Measurements from ENCODE around the gene ADI1. TPM values are rescaled to one million over a fixed set of nuclear protein-coding genes. Genes with fewer than 3 reads are reported as not detected.
"Not testable (repeated sequence)": the region's sequence is repeated elsewhere in the genome, so short reads cannot be mapped to it uniquely, and the experiment has no call there.

Gene ADI1
- total RNA-seq, 2 donors from 2014 or later, result 24.1 to 26.4 TPM

DNA sequence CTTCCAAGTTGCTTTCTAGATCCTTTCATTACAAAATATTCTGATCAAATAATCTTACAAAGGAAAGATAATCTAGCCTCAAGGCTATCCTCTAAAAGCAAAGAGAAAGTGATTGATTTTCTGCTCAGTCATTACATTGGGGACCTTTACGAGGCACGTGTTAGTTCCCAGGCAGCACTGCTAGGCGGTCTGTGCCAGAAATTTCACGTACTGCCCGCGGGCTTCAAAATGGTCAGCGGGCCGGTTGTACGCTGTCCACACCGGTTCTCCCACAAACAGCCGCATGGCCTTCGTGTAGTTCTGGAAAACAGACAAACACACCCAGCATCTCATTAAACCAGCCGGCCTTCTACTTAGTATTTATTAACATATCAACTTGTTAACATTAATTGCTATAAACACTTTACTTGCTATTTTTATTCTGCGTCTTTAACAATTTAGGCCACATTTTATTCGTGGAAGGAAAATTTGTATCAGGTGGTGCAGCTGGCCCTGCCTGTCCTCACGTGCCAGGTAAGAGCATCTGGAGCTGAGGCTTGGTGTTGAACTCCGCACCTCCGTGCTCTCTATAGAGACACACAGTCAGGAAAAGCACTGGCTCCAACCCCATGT, 20.4 kb downstream of the ADI1 start:
- H3K27me3 Mint-ChIP-seq (ENCODE audit: low read depth), result no peaks in the 10 kb centered on the region
- no peak overlapping the region for H3K4me3 Mint-ChIP-seq
- no peak overlapping the region for H3K27ac Mint-ChIP-seq
- no peaks in the 10 kb centered on the region for H3K4me1 Mint-ChIP-seq (ENCODE audit: low read depth)
- DNase-seq (no peak), ATAC-seq (replicated peaks in 1 of 2) (no peak)
- peaks cover 5 to 7% of the 10 kb centered on the region in 2 donors for H3K36me3 Mint-ChIP-seq (ENCODE audit: insufficient read depth in 2 of 2)
- no peaks in the 10 kb centered on the region for H3K9me3 Mint-ChIP-seq

DNA sequence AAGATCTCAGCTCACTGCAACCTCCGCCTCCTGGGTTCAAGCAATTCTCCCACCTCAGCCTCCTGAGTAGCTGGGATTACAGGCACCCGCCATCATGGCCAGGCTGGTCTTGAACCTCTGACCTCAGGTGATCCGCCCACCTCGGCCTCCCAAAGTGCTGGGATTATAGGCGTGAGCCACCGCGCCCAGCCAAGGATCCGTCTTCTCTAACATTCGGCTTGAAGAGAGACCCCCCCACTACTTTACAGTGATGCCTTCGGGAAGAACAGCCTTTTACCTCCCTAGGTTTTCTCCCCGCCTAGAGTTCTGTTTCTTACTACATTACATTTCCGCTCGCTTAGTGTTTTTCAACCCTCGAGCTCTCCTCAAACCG, 22.6 kb downstream of the ADI1 start:
- not testable (repeated sequence) for H3K9me3 Mint-ChIP-seq; H3K36me3 Mint-ChIP-seq (ENCODE audit: insufficient read depth in 2 of 2); ATAC-seq (replicated peaks in 1 of 2); H3K4me3 Mint-ChIP-seq; H3K27ac Mint-ChIP-seq; H3K4me1 Mint-ChIP-seq (ENCODE audit: low read depth); H3K27me3 Mint-ChIP-seq (ENCODE audit: low read depth); DNase-seq

DNA sequence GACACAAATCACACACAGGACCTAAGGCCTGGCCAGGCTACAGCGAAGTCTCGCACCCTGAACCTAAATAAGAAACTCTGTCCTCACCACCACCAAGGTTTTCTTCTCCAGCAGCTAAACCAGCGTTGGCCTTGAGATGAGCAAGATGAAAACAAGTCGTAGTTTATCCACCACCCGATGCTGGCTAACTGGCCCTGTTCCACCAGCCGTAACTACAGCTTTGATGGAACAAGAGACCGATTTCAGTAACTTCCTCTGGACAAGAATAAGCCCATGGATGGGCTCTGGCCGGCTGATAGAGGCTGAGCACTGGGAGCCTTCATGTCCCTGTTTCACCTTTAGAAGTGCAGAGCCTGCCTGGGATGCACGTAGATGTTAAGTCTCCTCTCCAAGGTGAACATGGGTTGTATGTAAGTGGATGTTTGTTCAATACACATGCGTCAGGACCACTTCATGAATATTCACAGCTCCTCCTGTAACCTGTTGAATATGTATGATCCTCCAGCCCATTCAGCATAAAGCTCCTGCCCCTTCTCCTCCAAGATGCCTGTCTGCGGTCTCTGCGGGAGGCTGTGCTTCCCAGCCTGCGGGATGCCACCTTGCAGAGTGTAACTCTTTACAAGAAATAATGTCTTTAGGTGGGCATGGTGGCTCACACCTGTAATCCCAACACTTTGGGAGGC, 24.2 kb downstream of the ADI1 start:
- DNase-seq (no peak), ATAC-seq (replicated peaks in 1 of 2) (no peak)
- Mint-ChIP-seq H3K27me3 (ENCODE audit: low read depth) (no peaks in the 10 kb centered on the region), H3K9me3 (no peaks in the 10 kb centered on the region), H3K4me3 (no peak overlapping the region), H3K27ac (no peak overlapping the region), H3K36me3 (ENCODE audit: insufficient read depth in 2 of 2) (peaks cover 0 to 2% of the 10 kb centered on the region in 2 donors), H3K4me1 (ENCODE audit: low read depth) (no peaks in the 10 kb centered on the region)

DNA sequence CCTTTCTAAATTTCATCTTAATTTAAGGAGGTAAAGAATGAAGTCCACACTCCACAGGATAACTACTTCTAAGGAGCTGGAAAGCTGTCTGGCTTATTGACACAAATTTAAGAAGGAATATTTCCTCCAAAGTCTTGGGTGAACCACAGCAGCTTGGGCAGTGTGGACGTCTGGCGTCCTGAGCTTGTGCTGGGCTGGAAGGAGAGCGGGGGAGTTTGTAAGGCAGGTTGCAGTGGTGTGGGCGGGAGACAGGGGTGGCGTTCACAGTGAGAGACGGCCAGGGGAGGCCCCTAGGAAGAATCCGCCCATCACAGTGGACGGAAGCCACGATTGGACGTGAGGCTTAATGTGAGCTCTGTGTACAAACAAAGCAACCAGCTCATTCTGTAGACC, 25.7 kb downstream of the ADI1 start:
- DNase-seq (no peak), ATAC-seq (replicated peaks in 1 of 2) (no peak)
- no peaks in the 10 kb centered on the region for H3K27me3 Mint-ChIP-seq (ENCODE audit: low read depth)

DNA sequence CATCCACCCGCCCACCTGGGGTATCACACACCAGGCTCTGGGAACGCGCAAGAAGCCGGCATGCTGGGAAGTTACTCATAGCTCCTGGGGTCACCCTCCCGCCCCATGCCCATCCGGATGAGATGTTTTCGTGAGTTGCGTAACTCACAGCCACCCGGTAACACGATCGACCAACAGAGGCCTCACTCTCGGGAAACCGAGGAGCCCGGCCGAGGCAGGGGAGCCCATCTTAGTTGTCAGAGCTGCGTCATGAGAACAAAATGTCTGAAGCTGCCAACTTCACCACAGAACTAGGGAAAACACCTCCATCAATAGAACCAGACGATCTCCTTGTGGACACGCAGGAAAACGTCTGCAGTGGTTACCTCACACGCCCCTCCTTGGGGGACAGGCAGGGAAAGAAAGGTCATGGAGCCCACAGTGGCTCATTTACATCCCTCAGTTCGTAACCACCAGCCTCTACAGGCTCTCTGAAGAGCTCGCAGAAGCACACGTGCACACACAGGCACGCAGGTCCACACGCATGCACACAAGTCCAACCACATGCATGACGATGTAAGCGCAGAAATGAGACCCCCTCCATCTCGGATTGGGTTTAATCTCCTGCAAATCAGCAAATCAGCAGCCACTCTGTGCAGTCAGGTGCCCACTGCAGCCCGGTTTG, 26.2 kb downstream of the ADI1 start:
- Mint-ChIP-seq H3K27me3 (ENCODE audit: low read depth) (no peaks in the 10 kb centered on the region), H3K9me3 (no peaks in the 10 kb centered on the region), H3K27ac (no peak overlapping the region), H3K4me3 (no peak overlapping the region), H3K36me3 (ENCODE audit: insufficient read depth in 2 of 2) (no peaks in the 10 kb centered on the region), H3K4me1 (ENCODE audit: low read depth) (no peaks in the 10 kb centered on the region)
- ATAC-seq (replicated peaks in 1 of 2) (no peak), DNase-seq (no peak)

More for the DNA sequence above, 25.7 kb downstream of the ADI1 start:
- H3K4me1 Mint-ChIP-seq (ENCODE audit: low read depth), result no peaks in the 10 kb centered on the region
- no peak overlapping the region for H3K27ac Mint-ChIP-seq
- no peak overlapping the region for H3K4me3 Mint-ChIP-seq
- no peaks in the 10 kb centered on the region for H3K9me3 Mint-ChIP-seq
- H3K36me3 Mint-ChIP-seq (ENCODE audit: insufficient read depth in 2 of 2), result peaks cover 0 to 2% of the 10 kb centered on the region in 2 donors

DNA sequence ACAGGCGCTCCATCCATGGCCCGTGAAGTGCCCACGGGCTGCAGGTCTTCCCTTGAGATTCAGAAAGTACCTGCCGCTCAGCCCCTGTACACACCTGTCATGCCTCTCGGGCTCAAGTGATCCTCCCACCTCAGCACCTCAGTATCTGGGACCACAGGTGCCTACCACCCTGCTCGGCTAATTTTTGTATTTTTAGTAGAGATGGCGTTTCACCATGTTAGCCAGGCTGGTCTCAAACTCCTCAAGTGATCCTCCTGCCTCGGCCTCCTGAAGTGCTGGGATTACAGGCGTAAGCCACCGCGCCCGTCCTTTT, 26.9 kb downstream of the ADI1 start:
- not testable (repeated sequence) for DNase-seq; H3K4me1 Mint-ChIP-seq (ENCODE audit: low read depth); ATAC-seq (replicated peaks in 1 of 2); H3K9me3 Mint-ChIP-seq; H3K36me3 Mint-ChIP-seq (ENCODE audit: insufficient read depth in 2 of 2); H3K4me3 Mint-ChIP-seq; H3K27ac Mint-ChIP-seq; H3K27me3 Mint-ChIP-seq (ENCODE audit: low read depth)

DNA sequence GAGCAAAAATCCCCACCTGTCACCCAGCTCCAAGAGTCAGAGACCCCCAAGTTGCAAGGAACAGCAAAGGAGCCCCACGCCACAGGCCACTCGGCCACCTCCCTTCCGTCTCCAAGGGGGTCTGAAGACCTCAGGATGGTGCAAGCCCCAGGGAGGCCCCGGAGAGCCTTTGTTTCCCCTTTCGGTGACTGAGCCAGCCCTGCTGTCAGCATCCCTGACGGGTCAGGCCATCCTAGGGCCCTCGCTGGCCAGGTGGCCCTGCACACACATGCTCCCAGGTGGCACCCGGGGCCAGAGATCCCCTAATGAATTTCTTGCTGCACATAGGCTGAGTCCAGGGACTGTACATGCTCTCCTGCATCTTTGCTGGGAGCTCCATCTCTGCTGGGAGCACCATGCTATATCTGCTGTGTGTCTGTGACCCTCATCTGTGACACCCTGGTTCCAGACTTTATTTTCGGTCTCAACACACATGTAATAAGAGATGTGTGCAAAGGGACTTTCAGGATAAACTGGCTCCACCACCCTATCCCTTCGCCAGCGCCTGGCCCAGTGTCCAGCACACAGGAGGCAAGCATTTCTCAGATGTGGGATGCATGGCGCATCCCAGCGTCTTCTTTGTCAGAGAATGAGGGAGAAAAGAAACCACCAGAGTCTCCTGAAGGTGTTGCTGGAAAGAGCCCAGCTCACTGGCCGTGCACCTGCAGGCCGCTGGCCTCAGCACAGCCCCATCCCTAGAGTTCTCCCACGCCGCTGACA, 27.4 kb downstream of the ADI1 start:
- DNase-seq (no peak), ATAC-seq (replicated peaks in 1 of 2) (no peak)
- no peaks in the 10 kb centered on the region for H3K36me3 Mint-ChIP-seq (ENCODE audit: insufficient read depth in 2 of 2)
- H3K27ac Mint-ChIP-seq, result no peak overlapping the region
- H3K4me3 Mint-ChIP-seq, result no peak overlapping the region
- no peaks in the 10 kb centered on the region for H3K9me3 Mint-ChIP-seq
- H3K27me3 Mint-ChIP-seq (ENCODE audit: low read depth), result no peaks in the 10 kb centered on the region
- no peaks in the 10 kb centered on the region for H3K4me1 Mint-ChIP-seq (ENCODE audit: low read depth)

DNA sequence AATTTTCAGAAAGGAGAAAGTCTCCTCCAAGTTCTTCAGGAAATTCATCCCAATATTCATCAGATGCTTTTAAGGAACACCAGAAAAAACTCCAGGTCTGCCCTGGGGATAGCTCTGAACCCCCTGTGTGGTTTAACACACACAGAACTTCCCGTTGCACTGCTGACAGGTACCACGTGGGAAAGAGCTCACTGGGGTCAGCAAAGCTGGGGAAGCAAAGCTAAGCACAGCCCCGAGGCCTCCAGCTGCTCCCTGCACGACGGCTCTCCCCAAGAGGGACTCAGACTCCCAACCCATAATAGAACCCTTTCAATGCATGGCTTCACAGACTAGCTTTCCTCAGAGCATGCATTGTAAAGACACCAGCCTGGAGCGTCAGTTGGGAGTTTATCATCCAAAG, 28.0 kb downstream of the ADI1 start:
- DNase-seq, result no peak
- ATAC-seq (replicated peaks in 1 of 2), result no peak
- no peak overlapping the region for H3K27ac Mint-ChIP-seq

DNA sequence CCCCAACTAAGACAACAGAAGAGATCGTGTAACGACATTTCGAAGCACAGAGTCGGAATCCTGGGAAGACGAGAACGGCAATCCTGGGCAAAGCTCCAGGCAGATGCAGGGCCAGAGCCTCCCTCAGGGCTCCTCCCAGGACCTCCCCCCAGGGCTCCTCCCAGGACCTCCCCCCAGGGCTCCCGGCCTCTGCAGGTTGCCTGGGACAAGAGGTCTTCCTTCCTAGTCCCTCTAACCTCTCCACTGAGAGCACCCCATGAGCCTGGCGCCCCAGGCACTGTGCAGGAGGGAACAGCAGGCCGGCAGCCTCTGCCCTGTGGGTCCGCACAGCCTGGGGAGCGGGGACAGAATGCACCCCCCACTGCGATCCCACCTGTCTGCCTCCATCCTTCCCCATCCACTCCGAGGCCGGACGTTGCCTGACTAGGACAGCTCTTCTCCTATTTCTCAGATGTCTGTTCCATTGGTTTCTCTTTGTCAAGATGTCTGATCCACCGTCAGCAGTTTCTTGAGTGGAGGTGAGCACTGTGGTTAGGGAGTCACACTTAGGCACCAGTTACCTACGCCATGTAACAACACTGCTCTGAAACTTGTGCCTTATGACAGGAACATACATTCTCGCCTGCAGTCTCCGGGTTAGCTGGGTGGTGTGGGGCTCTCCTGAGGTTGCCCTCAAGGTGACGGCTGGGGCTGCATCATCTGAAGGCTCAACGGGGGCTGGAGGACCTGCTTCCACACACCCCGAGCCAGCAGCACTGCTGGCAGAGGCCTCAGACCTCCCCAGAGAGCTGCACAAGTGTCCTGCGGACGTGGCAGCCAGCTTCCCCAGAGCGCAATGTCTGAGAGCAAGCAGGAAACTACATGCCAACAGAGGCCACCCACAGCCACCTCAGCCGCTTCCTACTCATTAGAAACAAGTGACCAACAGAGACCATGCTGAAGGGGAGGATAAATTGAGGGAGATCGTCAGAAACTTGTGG, 28.9 kb downstream of the ADI1 start:
- ATAC-seq (replicated peaks in 1 of 2), result peak in 1 of 2 donors; percentile 16
- no peak for DNase-seq
- Mint-ChIP-seq H3K4me3 (no peak overlapping the region), H3K27ac (no peak overlapping the region), H3K36me3 (ENCODE audit: insufficient read depth in 2 of 2) (peaks cover 0 to 1% of the 10 kb centered on the region in 2 donors), H3K4me1 (ENCODE audit: low read depth) (no peaks in the 10 kb centered on the region), H3K27me3 (ENCODE audit: low read depth) (no peaks in the 10 kb centered on the region), H3K9me3 (no peaks in the 10 kb centered on the region)

More for the DNA sequence above, 28.0 kb downstream of the ADI1 start:
- H3K27me3 Mint-ChIP-seq (ENCODE audit: low read depth), result no peaks in the 10 kb centered on the region
- no peaks in the 10 kb centered on the region for H3K36me3 Mint-ChIP-seq (ENCODE audit: insufficient read depth in 2 of 2)
- no peaks in the 10 kb centered on the region for H3K9me3 Mint-ChIP-seq
- H3K4me1 Mint-ChIP-seq (ENCODE audit: low read depth), result no peaks in the 10 kb centered on the region
- no peak overlapping the region for H3K4me3 Mint-ChIP-seq

DNA sequence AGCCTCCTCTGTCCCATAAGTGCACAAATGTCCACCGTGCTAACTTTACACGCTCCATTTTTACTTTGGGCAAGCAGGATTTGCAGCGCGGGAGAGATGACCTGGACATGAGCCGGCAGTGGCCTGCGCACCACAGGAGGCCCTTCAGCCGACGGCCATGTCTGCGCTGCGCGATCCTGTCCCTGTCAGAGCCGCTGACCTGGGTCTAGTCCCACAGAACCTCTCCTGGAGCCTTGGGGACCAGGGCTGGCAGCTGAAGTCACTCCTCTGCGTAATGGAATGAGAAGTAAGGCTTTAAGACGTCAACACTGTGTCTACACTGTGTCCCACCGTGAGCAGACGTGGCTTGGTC, 29.6 kb downstream of the ADI1 start:
- ATAC-seq (replicated peaks in 1 of 2), result no peak
- Mint-ChIP-seq H3K4me1 (ENCODE audit: low read depth) (no peaks in the 10 kb centered on the region), H3K36me3 (ENCODE audit: insufficient read depth in 2 of 2) (peaks cover 0 to 1% of the 10 kb centered on the region in 2 donors), H3K27me3 (ENCODE audit: low read depth) (no peaks in the 10 kb centered on the region), H3K4me3 (no peak overlapping the region), H3K27ac (no peak overlapping the region), H3K9me3 (no peaks in the 10 kb centered on the region)
- DNase-seq, result no peak

DNA sequence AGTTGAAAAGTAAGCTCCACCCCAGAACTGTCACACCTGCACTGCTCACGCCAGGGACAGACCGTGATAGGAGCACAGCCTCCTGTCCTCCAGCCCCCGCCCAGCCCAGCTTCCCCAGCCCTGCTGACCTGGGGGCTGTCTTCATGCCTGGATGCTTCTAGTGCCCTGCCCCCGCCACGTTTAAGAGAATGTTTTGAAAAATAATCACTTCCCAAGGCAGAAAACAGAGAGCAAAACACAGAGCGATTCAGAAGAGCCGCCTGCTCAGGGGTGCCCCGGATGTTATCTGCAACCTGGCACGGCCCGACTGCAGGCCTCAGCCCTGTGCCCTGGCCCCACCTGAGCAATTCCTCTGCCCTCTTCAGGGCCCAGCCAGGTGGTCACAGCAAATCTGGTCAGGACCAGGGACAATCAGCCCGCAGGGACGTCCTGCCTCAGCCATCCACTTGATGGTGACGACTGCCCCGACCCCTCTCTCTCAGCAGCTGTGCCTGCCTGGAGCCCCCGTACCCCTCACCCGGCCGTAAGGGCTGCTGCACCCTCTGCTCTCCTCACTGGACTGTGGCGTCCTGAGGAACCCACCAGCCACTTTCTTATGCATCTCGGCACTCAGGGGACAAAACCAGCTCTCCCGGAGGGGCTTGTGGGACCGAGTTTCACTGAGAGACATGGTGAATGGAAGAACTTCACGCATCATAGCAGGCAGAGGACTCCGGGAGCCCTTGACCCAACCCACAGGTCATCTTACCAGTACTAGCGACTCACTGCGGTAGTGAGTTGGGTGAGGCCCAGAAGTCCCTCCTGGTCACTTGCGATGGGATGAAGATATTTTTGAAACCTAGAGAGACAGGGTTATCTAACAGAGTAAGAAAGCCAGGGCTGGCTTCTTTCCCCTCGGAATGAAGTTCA, 30.2 kb downstream of the ADI1 start:
- Mint-ChIP-seq H3K27me3 (ENCODE audit: low read depth) (no peaks in the 10 kb centered on the region), H3K36me3 (ENCODE audit: insufficient read depth in 2 of 2) (peaks cover 0 to 1% of the 10 kb centered on the region in 2 donors), H3K4me3 (no peak overlapping the region), H3K4me1 (ENCODE audit: low read depth) (no peaks in the 10 kb centered on the region), H3K9me3 (no peaks in the 10 kb centered on the region), H3K27ac (no peak overlapping the region)
- DNase-seq, result no peak
- no peak for ATAC-seq (replicated peaks in 1 of 2)

DNA sequence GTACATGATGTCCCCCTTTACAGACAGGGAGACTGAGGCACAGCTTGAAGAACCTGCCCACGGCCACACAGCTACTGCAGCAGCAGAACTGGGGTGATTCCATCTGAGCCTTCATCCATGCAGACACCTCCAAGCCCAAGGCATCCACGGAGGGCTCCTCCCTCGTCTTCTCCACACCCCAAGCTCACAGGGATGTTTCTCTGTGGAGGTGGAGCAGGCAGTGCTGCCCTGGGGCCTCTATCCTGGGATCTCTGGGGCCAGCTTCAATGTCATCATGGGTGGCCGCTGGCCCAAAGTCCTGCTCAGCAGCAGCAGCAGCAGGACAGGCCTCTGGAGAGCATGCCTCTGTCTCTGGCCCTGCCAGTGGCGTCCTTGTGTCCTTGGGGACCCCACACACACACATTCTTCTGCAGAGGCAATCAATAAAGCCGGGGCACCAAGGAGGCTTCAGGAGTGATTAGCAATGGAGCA, 31.2 kb downstream of the ADI1 start:
- H3K27me3 Mint-ChIP-seq (ENCODE audit: low read depth), result no peaks in the 10 kb centered on the region
- no peak overlapping the region for H3K4me3 Mint-ChIP-seq
- H3K27ac Mint-ChIP-seq, result no peak overlapping the region
- no peaks in the 10 kb centered on the region for H3K9me3 Mint-ChIP-seq
- no peak for ATAC-seq (replicated peaks in 1 of 2)
- H3K4me1 Mint-ChIP-seq (ENCODE audit: low read depth), result no peaks in the 10 kb centered on the region
- DNase-seq, result no peak
- H3K36me3 Mint-ChIP-seq (ENCODE audit: insufficient read depth in 2 of 2), result peaks cover 0 to 1% of the 10 kb centered on the region in 2 donors
